Measurements from ENCODE around the gene CIC. TPM values are rescaled to one million over a fixed set of nuclear protein-coding genes. Genes with fewer than 3 reads are reported as not detected.

CIC gene
- total RNA-seq, 1 experiment from 2014 or later: 54.0 TPM

DNA sequence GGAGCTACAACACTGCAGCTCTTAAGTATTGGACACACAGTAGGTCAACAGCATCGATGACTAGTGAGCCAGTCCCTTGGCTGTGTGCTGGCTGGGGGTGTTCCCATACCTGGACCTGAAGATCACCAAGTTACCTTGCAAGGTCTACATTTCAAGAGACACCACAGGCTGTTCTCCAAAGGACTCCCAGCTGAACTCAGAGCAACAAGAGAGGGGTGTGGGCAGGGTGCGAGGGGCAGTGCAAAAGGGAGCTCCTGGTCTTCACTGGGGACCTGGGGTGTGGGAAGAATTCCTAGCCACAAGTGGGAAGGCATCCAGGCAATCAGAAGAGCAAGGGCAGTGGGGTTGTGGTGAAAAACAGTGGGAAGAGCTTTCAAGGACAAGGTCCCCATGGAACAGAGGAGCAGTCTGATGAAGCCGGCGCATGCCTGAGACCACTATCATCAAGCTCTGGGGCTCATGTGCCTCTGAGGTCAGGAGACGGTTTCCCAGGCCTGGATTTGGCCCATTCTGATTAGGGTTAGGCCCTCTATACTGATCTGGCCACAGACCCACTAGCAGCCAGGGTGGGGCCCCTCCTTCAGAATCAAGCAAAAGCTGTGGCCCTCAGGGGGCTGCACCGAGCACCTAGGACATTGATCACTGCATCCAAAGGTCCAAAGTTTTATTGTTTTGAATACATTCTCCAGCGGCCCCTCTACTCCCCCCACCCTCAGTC lies 22.0 kb upstream of the CIC start:
- DNase-seq: no peak
- peak overlapping the region in 1 of 3 experiments; percentile 68; a peak in 3 of 7 replicates for H3K27ac Mint-ChIP-seq
- no peak overlapping the region for H4K8ac ChIP-seq (replicated peaks; ENCODE audit: insufficient read length, low read depth, low read length)
- no peak overlapping the region for H2AK5ac ChIP-seq (ENCODE audit: insufficient read length, low read length)
- H3K9me3 Mint-ChIP-seq: no peaks in the 10 kb centered on the region
- no peaks in the 10 kb centered on the region for H3K27me3 ChIP-seq (ENCODE audit: insufficient read depth, low read length)
- H3K27me3 Mint-ChIP-seq (ENCODE audit: low read depth): no peaks in the 10 kb centered on the region; the same call in 1 of the 2 replicates
- peaks cover 2% of the 10 kb centered on the region; the same call in 1 of the 2 replicates for H3K79me2 ChIP-seq (ENCODE audit: insufficient read depth, low read length)
- H4K91ac ChIP-seq (ENCODE audit: insufficient read length, low read depth, low read length): no peak overlapping the region
- no peak overlapping the region for H2BK20ac ChIP-seq (ENCODE audit: low read depth, low read length, poor library complexity, severe bottlenecking)
- H3K56ac ChIP-seq (ENCODE audit: insufficient read length, low read depth, low read length): no peak overlapping the region
- no peak overlapping the region for H2BK12ac ChIP-seq (ENCODE audit: insufficient read length, low read depth, low read length)
- H4K20me1 ChIP-seq (ENCODE audit: control insufficient read depth, insufficient read depth, insufficient read length): no peaks in the 10 kb centered on the region
- H3K4me2 ChIP-seq (ENCODE audit: insufficient read depth, insufficient read length, low read length): no peak overlapping the region
- no peak overlapping the region for H4K5ac ChIP-seq (ENCODE audit: insufficient read length, low read depth, low read length)
- peaks cover 6% of the 10 kb centered on the region; the same call in 1 of the 2 replicates for H3K4me1 ChIP-seq (ENCODE audit: insufficient read depth, low read length)
- no peak overlapping the region for H3K9ac ChIP-seq (ENCODE audit: extremely low read depth, insufficient read length, low read length)
- H3K23ac ChIP-seq (ENCODE audit: insufficient read length, low read depth, low read length): no peak overlapping the region
- no peak overlapping the region for H3K14ac ChIP-seq (ENCODE audit: insufficient read depth, low read length)
- H3K36me3 Mint-ChIP-seq (ENCODE audit: insufficient read depth in 1 of 3, low read depth in 3 of 3): peaks cover 5 to 25% (median 18%) of the 10 kb centered on the region in 3 experiments; a peak in 6 of 7 replicates
- H3K18ac ChIP-seq (ENCODE audit: insufficient read length, low read depth, low read length): no peak overlapping the region
- TF ChIP-seq CTCF (conservative IDR thresholded peaks at IDR 0.05): no peak
- peaks cover 30 to 44% of the 10 kb centered on the region in 2 experiments for H3K4me1 Mint-ChIP-seq
- no peak overlapping the region for H3T11ph ChIP-seq (ENCODE audit: low read length)
- 0 out of 5 replicates have a peak overlapping the region, but pooled peaks of 1 of the 2 experiments have one; percentile 21 for H3K4me3 Mint-ChIP-seq
- no peaks in the 10 kb centered on the region for H3K79me1 ChIP-seq (ENCODE audit: insufficient read depth, low read depth, low read length, poor library complexity, severe bottlenecking)
- no peak overlapping the region for H3K27ac ChIP-seq (ENCODE audit: insufficient read length, low read depth, low read length)
- WGBS (ENCODE audit: extremely low coverage, insufficient read length, low lambda C conversion rate): no CpG with 5 or more reads among the region's 7 CpGs
- peaks cover 4% of the 10 kb centered on the region for H3K23me2 ChIP-seq (ENCODE audit: insufficient read length, low read depth, low read length, poor library complexity, severe bottlenecking)
- no peak overlapping the region for H2AFZ ChIP-seq (ENCODE audit: low read length)
- no peak overlapping the region for H2BK5ac ChIP-seq (ENCODE audit: insufficient read length, low read length)
- no peak overlapping the region for H3K4ac ChIP-seq (ENCODE audit: low read depth, low read length)
- H2BK15ac ChIP-seq (ENCODE audit: low read depth, low read length): no peak overlapping the region
- no peak overlapping the region for H2BK120ac ChIP-seq (ENCODE audit: low read depth, low read length, poor library complexity, severe bottlenecking)
- H3K9me3 ChIP-seq (ENCODE audit: control insufficient read depth, low read depth, low read length): no peaks in the 10 kb centered on the region
